HG02571 (cell line): Measurements from ENCODE around the gene ST6GALNAC5.
"Not testable (repeated sequence)": the region's sequence is repeated elsewhere in the genome, so short reads cannot be mapped to it uniquely, and the experiment has no call there.

Experiments
- ATAC-seq: cut with Tn5 transposase; IDR thresholded peaks from one replicate; pipeline ENCODE4 v1.9.1; 2021; ENCODE audit warnings: mild to moderate bottlenecking, moderate library complexity; ENCODE audit not compliant: unreplicated experiment

Gene ST6GALNAC5

DNA sequence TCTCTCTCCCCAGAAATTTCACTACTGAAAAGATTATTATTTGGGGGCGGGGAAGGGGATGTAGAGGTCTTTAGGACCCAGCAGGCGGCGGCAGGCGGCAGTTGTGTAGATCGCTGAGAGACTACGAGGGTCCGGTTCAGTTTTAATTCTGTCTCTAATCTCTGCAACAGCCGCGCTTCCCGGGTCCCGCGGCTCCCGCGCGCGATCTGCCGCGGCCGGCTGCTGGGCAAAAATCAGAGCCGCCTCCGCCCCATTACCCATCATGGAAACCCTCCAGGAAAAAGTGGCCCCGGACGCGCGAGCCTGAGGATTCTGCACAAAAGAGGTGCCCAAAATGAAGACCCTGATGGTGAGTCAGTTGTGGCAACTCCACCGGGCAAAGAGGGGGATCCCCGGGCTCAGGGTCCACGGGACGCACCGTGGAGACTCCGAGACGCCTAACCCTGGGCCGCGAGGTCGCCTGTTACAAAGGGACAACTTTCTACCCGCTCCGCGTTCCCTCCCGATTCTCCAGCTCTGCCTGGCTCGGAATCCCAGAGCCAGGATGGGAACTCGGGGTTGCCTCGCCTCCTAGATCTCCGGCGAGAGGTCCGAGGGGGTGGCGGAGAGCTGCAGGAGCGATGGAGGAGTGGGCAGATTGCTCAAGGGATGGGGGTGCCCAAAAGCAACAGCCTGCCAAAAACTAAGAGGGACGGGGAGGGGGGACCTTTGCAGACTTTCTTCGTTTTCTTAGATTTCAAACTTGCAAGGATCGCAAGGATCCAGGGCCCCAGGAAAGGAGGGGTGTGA, at the start of gene ST6GALNAC5:
ST6GALNAC5 (plus strand) TSS at position 139 of the 789 bp plus-strand sequence.
- no peak for ATAC-seq

DNA sequence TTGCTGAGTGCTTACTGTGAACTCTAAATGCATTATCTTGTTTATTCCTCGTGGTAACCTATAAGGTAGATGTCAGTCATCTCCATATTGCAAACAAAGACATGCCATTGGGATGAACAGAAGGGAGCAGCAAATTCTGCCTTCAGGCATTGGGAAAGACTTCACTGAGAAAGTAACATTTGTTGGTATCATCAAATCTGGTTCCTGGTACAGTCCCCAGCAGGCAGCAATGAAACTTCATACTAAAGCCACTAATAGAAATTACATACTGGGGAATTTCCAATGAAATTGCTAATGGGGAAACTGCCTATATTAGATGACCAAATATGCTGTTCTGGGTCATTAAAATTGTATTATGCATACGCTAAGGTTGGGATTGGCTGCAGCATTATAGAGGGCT, 47.3 kb upstream of the ST6GALNAC5 start:
- ATAC-seq = no peak

DNA sequence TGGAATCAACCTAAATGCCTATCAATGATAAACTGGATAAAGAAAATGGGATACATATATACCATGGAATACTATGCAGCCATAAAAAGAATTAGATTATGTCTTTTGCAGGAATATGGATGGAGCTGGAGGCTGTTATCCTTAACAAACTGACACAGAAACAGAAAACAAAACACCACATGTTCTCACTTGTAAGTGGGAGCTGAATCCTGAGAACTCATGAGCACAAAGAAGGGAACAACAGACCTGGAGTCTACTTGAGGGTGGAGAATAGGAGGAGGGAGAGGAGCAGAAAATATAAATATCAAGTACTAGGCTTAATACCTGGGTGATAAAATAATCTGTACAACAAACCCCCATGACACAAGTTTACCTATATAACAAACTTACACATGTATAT, 44.3 kb upstream of the ST6GALNAC5 start:
- ATAC-seq = not testable (repeated sequence)

DNA sequence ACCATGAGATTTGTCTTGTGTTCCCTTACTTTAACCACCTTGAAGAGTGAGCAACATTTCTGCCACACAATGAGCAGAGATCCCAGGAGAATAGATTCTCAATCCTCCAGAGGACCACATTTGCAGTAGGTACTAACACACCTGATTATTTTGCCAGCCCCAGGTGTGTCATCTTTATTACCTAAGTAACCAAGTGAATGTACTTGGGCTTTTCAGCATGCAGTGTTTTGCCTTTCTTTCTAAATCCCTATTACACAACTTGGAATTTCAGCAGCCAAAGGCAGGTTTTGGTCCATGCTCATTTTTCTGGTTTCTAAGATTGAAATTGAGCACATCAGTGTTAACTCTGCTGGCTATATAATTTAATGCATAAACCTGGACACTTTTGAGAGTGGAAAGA, 43.2 kb upstream of the ST6GALNAC5 start:
- no peak for ATAC-seq

DNA sequence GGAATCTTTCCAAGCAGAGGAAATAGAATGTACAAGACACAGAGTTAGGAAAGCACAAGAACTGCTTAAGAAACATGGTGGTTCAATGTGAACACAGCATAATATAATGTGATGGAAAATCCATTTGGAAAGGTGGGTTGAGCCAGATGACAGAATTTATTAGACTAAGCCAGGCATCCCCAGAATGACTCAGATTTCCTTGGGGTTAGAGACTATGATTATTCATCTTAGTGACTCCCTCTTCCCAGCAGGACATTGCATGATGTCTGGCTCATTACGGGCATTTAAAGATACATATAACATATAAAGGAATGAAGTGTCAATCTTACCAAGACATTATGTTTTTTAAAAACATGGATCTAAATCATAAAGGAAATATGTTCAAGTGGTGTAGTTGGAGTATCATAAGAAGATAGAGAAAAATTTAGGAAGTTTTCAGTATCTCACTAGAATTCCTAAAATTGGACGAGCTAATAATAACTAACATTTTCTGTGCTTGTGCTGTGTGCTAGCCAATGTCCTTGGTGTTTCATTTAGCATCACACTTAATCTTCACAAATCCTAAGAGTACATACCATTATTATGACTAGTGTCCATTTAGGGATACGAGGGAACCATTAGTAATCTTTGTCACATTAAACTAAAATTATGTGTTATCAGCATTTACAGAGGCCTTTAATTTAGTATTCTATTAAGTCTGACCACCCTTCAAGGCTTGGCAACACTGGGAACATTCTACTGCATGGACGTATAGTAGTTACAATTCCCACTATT, 41.0 kb upstream of the ST6GALNAC5 start:
- no peak for ATAC-seq

DNA sequence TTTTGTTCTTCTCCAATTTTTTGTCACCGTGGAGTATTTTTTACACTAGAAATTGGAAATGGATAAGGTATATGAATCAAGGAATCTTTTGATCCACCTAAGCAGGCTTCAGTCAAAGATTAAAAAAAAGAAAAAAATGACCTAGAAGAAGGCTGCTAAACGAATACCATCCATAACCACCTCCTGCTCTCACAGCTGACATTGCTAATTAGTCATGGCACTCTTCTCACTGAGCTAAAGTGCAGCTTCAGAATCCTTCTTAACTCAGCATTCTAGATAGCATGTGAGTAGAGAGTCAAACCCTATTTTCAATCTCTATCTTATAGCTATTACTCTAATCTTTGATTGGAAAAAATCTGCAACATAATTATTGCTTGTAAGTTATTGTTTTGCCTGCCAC, 40.2 kb upstream of the ST6GALNAC5 start:
- no peak for ATAC-seq

DNA sequence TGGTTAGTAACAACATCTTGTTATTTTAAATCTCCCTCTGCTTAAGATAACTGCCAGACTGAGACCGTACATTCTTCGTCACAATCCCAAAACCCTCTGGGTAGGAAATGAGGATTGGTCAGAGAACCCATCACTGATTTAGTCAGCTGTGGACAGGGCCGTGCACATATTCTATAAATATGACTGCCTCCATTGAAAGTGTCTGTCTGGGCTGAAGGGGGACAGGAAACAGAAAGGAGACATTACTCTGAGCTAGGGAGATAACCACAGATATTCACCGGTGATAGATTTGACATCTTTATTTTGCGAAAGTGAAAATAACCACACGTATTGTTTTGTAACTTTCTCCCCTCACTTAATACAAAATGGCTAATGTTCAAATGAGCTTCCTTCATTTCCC, 36.9 kb upstream of the ST6GALNAC5 start:
- no peak for ATAC-seq

DNA sequence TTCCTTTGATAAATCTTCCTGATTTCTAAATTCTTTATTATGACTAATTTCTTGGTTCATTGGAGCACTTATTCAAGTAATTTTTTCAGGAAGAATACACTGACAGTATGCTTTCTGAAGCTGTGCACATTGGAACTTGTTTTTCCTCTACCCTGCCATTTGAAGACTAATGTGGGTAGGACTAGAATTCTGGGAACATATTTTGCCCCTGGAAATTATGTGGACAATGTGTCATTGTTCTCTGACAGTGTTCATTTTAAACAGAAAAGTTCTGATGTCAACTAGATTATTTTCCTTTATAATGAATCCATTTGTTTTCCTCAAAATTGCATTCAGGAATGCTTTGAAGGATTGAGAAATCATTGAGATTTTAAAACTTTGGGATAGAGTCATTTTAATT, 34.8 kb upstream of the ST6GALNAC5 start:
- no peak for ATAC-seq

DNA sequence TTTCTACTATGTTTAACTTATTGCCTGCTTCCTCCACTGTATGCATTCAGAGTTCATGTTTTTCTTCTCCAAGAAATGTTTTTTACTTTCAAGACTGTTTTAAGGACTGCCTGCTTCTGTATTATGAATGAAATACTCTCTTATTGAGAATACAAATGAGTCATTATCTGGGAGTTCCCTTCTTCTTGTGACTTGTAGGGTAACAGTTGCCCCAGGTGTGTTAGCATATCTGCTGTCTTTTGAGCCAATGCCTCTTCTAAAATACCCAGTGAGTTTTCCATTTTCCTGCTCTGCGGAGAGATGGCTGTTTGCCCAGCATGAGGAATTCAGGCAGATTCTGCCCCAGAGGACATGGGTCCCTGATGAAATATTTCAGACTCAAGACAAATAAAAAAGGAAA, 34.1 kb upstream of the ST6GALNAC5 start:
- ATAC-seq = no peak

DNA sequence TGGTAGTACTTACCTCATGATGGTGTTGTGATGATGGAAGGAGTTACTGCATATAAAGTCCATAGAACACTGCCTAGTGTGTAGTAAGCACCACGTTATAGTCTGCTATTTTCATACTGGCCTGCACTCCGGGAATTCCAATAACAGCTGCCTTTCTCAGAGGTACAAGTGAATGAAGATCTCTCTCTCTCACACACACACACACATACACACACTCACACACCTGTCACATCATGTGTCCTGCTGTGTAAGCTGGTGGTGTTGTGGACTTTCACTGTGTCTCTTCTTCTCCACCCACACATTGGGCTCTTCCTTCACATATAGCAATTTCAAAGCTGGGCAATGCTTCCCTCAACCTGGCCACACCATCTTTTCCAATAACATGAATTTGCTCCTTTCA, 33.4 kb upstream of the ST6GALNAC5 start:
- ATAC-seq = no peak

DNA sequence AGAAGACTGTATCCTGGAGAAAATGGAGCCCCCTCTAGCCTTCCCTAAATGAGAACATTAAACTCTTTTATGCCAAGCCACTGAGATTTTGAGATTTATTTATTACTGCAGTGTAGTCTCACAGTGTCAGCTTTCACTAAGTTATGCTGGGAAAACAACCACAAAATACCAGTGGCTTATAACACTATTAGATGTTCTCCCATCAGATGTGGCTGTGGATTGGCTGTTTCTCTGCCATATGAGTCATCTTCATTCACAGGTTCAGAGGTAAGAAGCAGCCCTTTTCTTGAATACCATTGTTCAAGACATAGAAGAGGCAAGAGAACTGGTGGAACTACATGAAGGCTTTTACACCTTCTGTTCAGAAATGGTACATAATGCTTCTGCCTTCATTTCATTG, 32.1 kb upstream of the ST6GALNAC5 start:
- ATAC-seq = no peak

DNA sequence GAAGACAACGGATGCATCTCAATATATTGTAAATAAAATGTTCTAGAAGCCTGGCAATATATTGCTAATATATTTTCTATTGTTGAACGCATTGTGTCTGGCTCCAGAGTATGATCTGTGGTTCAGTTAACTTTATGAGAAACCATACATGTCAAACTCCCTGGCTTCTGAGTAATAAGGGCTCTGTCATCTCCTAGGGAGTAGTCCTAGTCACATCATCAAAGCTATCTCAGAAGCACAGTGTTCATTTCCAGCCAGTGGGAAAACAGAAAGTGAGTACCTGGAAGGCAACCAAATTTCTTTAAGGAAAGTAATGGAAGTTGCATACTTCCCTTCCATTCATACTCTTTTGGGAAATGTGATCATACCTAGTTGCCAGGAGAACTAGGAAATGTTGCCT, 27.0 kb upstream of the ST6GALNAC5 start:
- no peak for ATAC-seq

DNA sequence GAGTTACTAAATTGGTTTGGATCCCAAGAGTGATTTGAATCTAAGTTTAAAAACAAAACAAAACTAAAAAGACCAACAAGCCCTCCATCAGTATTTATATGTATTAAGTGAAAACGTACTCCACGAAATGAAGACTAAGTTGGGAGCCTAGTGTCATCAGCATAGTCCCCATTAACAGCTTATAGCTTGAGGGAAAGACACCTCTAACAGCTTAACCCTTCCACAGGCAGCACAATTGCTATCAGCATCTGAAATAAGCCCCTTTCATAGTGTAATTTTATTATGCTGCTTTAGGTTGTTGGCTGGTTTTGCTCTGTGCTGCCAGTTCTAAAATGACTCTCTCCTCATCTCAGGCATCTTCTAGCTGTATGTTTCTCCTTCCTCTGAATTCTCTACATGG, 25.8 kb upstream of the ST6GALNAC5 start:
- ATAC-seq = no peak

DNA sequence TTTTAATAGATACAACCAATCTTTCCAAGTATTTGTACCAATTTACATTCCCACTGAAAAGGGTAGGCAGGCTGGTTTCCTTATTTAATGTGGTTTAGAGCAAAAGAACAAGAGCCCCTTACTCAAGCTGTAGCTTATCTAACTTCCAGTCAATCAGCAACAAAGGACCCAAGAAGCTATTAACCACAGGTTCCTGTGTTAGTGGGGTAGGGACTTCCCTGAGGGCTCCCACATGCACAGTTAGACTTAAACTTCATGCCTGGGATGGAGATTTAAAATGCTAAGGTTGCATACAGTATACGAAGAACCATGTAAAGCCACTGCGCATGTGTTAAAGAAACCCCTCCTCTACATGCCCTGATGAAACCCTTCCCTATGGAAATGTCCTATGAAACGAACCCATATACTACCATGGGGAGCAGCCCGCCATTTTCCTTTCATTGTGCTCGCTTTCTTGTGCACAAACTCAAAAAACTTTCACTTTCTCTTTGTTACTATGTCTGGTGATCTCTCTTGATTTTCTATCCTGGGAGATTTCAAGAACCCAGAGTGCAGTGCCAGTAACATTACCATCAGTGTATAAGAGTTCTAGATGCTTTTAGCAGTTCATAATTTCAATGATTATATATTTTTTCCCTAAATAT, 23.3 kb upstream of the ST6GALNAC5 start:
- ATAC-seq = no peak

DNA sequence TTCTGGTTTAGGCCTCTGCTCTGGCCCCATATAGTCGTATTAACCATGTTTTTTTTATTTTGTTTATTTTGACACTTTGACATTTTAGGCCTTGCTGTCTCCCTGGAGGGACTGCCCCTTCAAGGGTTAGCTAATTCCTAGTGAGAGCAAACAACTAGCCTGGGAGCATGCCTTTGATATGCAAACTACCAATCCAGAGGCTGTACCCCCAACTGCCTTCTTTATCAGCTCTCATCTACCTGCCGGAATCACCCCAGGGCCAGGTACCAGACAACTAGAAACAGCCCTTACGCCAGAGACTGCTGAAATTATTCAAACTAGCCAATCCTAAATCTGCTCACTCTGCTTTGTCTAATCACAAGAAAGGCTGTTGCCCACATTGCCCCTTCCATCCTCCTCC, 13.0 kb upstream of the ST6GALNAC5 start:
- no peak for ATAC-seq

DNA sequence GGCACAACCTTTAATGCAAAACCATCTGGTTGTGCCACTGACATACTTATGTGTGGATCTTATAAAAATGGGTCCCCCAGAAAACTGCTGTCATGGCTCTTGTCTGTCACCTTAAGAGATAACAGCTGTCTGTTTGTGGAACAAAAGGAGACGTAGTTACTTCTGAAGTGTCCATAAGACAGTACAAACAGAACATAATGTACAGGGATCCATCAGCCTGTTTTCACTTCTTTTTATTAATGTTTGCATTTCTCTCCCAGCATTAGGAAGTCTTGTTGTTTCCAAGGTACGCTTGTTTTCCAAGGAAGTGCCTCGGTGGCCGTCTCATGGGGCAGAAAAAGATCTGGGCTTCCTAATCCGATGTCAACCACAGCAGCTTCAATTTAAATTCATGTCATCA, 11.2 kb upstream of the ST6GALNAC5 start:
- ATAC-seq = no peak

DNA sequence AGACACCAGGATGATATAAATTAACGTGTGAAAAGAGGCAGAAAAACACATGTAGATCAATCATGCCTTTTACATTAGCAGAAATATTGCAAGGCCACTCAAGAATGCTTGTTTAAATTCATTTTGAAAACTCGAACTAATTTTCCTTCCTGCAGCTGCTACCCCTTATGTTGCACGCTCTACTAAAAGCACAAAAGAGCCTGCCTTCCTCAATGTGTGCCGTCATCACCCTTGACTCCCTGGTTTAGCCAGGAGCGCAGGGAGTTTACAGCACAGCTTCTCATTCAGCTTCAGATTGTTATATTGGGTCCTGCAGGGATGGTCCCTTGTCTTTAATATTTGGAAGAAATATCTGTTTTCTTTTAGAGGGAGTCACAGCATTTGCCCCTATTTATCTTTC, 10.1 kb upstream of the ST6GALNAC5 start:
- ATAC-seq = no peak

DNA sequence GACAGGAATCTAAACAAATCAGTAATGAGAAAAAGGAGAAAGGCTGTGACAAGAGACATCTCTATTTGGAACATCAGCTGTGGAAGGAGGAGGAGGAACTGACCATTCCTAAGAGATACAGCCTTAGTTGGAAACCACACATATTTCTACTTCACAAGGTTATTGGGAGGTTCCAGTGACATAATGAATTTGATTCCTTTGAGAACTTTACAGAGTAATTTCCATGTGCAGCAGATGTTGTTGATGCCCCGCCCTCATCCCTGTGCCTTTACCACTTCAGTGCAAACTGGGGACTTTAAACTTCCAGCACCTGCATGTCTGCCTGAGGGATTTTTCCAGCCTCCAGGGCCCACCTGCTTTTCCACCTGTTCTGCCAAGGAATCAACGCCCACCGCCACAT, 9.3 kb upstream of the ST6GALNAC5 start:
- no peak for ATAC-seq

DNA sequence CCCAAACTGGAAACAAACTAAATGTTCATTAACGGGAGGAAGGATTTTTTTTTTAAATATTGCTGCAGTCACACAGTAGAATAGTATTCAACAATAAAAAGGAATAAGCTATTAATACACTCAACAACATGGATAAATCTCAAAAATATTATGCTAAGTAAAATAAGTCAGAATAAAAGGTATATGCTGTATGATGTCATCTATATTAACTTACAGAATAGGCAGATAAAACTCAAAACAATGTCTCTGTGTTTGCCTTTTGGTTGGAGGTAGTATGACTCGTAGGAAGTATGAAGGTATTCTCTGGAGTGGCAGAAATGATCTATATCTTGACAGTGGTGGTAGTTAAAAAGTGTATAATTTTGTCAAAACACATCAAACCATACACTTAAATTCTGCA, 6.1 kb upstream of the ST6GALNAC5 start:
- ATAC-seq = no peak

DNA sequence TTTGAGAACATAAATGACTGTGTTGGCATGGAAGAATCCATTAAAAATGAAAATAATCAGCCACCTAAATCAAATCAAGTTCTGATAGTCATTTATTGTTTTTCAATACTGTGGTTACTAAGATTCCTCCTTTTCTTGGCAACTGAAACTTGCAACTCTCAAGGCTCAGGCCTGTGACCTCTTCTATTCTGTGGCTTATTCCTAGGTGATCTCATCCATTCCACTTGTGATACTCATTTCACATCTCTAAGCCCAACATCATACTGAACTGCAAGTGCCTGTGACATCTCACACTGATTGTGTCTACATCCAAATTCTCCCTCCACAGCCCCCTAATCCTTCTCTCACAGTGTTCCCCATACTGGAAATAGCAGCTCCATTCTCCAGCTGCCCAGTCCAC, 4.8 kb upstream of the ST6GALNAC5 start:
- no peak for ATAC-seq

DNA sequence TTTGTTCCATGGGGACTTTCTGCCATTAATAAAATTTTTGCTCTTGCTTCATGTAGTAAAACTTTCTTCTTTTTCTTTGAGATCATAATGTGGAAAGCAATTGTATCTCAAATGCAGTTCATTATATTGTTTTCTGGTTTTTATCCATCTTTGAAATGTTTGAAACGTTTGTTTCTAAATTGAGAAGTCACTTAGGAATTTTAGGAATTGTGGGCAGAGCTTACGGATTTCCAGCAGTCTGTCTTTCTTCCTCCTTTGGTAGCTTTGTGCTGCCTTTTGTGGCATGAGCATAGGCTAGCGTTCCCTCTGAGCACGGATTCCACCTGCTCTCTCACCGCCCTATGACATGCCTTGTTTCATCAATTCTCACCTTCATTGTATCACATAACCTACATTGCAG, 2.9 kb upstream of the ST6GALNAC5 start:
- ATAC-seq = no peak

DNA sequence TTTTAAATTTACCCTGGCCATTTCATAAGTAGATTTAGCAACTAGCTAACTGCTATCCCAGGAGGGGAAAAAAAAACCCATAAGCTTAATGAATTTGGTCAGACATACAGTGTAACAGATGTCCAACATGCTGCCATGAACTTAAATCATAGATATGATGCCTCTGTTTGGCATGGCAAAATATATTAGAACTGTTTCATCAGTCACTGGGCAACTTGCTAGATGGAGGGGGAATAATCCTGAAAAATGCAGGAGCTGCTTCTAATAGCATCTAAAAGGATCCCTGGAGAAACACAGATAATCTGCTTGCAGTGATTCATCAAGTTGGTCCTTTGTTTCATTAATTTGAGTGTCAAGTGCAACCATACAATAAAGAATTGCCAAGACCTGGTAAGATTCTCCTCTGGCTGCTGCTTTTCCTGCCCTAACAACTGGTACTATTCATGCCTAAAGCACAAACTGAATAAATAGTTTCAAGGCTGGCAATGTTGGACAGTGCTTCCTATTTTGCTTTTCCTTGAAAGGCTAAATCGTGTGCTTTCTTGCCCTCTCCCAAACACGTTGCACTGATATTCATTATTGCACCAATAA, 1.5 kb upstream of the ST6GALNAC5 start:
- ATAC-seq = no peak
